HepG2 (cell line): ENCODE measurements around the gene RPL22L1. TPM values are rescaled to one million over a fixed set of nuclear protein-coding genes. Genes with fewer than 3 reads are reported as not detected.
"Not testable (repeated sequence)": the region's sequence is repeated elsewhere in the genome, so short reads cannot be mapped to it uniquely, and the experiment has no call there.

Source experiments
- ATAC-seq: fragments of 200-7000 bp; cut with Tn5 transposase; 3 replicates; pipeline ENCODE4 v1.9.1; 2020; ENCODE audit warnings: mild to moderate bottlenecking, moderate library complexity
- BruUV-seq: library from RNA; stranded (reverse); fragments of 400-500 nt; replicated peaks from 2 replicates; lab custom pipeline; 2021; lab: Mats Ljungman, UMichigan
- CTCF ChIA-PET: fragments of 300-600 bp; formaldehyde crosslinking; extraction: SDS; loops from one replicate; lab custom pipeline; 2021; ENCODE audit warnings: low total read pairs, inconsistent platforms, low intra/inter-chr PET ratio; lab: Yijun Ruan, JAX
- POLR2A ChIA-PET: fragments of 350-600 bp; sonication (Branson Sonifier 250); formaldehyde crosslinking; loops from one replicate; lab custom pipeline; 2020; ENCODE audit warnings: antibody characterized with exemption, inconsistent platforms; lab: Yijun Ruan, JAX
- DNase-seq: peaks from one replicate; pipeline ENCODE4 v3.0.0-alpha.2; 2015; ENCODE audit warnings: low spot score
- FAIRE-seq: peaks from 3 replicates; lab custom pipeline; 2011; peaks lifted over from hg19 to GRCh38; lab: Jason Lieb, UNC
- H2AFZ ChIP-seq: one replicate; pipeline ENCODE4 v1.6.1; 2011; ENCODE audit warnings: low read length, inconsistent platforms
- H3K27ac ChIP-seq: fragments of 300-600 bp; 3 replicates; pipeline ENCODE4 v1.8.0; 2011; ENCODE audit warnings: mixed run types, mild to moderate bottlenecking, mixed read lengths, low read length, inconsistent platforms; ENCODE audit not compliant: insufficient read depth; ENCODE audit errors: extremely low read length
- H3K27me3 ChIP-seq, 2 experiments: fragments of 200-600 bp in 1 of 2; 2 replicates in 1 of 2; 3 replicates in 1 of 2; pipeline versions ENCODE4 v1.6.0 to v1.8.0; 2011; ENCODE audit warnings: low read length in 2 of 2, mild to moderate bottlenecking in 2 of 2, moderate library complexity in 2 of 2, inconsistent platforms in 1 of 2; ENCODE audit not compliant: insufficient read depth in 2 of 2, control insufficient read depth in 1 of 2
- H3K36me3 ChIP-seq, 2 experiments: fragments of 200-600 bp in 1 of 2; replicated peaks in 1 of 2; 2 replicates in 1 of 2; 3 replicates in 1 of 2; pipeline versions ENCODE4 v1.5.1 to v1.8.0; 2011; ENCODE audit warnings: low read length in 2 of 2, inconsistent platforms in 1 of 2; ENCODE audit not compliant: insufficient read depth in 2 of 2, control insufficient read depth in 1 of 2
- H3K4me1 ChIP-seq: 2 replicates; pipeline ENCODE4 v1.5.1; 2012; ENCODE audit warnings: low read length, inconsistent platforms; ENCODE audit not compliant: insufficient read depth
- H3K4me2 ChIP-seq: 2 replicates; pipeline ENCODE4 v1.6.0; 2011; ENCODE audit warnings: low read depth, low read length, inconsistent platforms
- H3K4me3 ChIP-seq, 3 experiments: fragments of 200-600 bp in 1 of 3; sonication (generic), shearing (Covaris generic) in 1 of 3; replicated peaks in 1 of 3; 2 replicates each; pipeline ENCODE4 v1.5.1; 2011 to 2016; ENCODE audit warnings: low read length in 3 of 3, inconsistent platforms in 2 of 3, low read depth in 2 of 3, mild to moderate bottlenecking in 2 of 3, control low read depth in 1 of 3, mixed read lengths in 1 of 3; ENCODE audit not compliant: insufficient read depth in 1 of 3
- H3K79me2 ChIP-seq: one replicate; pipeline ENCODE4 v1.6.1; 2011; ENCODE audit warnings: low read length, inconsistent platforms; ENCODE audit not compliant: insufficient read depth
- H3K9ac ChIP-seq: 2 replicates; pipeline ENCODE4 v1.6.0; 2011; ENCODE audit warnings: mild to moderate bottlenecking, low read depth, low read length, inconsistent platforms; ENCODE audit not compliant: insufficient read depth
- H3K9me3 ChIP-seq: 2 replicates; pipeline ENCODE4 v1.5.1; 2012; ENCODE audit warnings: mild to moderate bottlenecking, low read length
- H4K20me1 ChIP-seq: 2 replicates; pipeline ENCODE4 v1.6.0; 2011; ENCODE audit warnings: inconsistent platforms, mild to moderate bottlenecking, low read length, moderate library complexity; ENCODE audit not compliant: insufficient read depth
- DR1 ChIP-seq: sonication (generic); formaldehyde crosslinking; IDR thresholded peaks from 2 replicates; pipeline ENCODE4 v1.8.0; 2021; ENCODE audit warnings: mild to moderate bottlenecking, missing genetic modification reagents, inconsistent platforms
- RAD21 ChIP-seq: fragments of 450-650 bp; formaldehyde crosslinking; IDR thresholded peaks from 2 replicates; pipeline ENCODE4 v1.5.0; 2020; ENCODE audit warnings: mild to moderate bottlenecking
- RFX5 ChIP-seq: IDR thresholded peaks from 2 replicates; pipeline ENCODE4 v1.6.1; 2011; ENCODE audit warnings: low read depth, low read length, improper control_type of control experiment
- ZNF891 ChIP-seq: sonication (generic); formaldehyde crosslinking; IDR thresholded peaks from 2 replicates; pipeline ENCODE4 v1.5.0; 2020; ENCODE audit warnings: mild to moderate bottlenecking, missing genetic modification reagents
- WGBS: methylation state at CpG from one replicate; pipeline ENCODE4 v1.1.6; 2017; ENCODE audit warnings: low lambda C conversion rate; 5-methylcytosine and 5-hydroxymethylcytosine counted together
- in situ Hi-C: cut with HindIII; loops from 2 replicates; pipeline ENCODE4 v1.10.0; 2017; ENCODE audit warnings: low pct_unique_long_range_greater_than_20kb; ENCODE audit not compliant: extremely low pct_ligation_motif_present
- intact Hi-C: fragments of 100-400 bp; cut with micrococcal nuclease; formaldehyde crosslinking; loops from one replicate; pipeline ENCODE4 v1.10.0; 2022; ENCODE audit not compliant: unreplicated experiment
- polyA plus RNA-seq, 8 experiments: library from polyadenylated mRNA; depleted of rRNA in 3 of 8; stranded (reverse) in 7 of 8; unstranded in 1 of 8; fragments of >200 nt; fragmentation: Illumina TruSeq in 4 of 8; extraction: Trizol in 4 of 8; gene quantifications; 2 replicates each; pipeline versions ENCODE4 v1.2.1 to v1.2.3, GENCODE V29; 2011 to 2016; ENCODE audit warnings: low read depth in 4 of 8, missing spikeins in 1 of 8, mixed read lengths in 1 of 8; ENCODE audit not compliant: insufficient read depth in 1 of 8
- total RNA-seq, 5 experiments: library from RNA; depleted of rRNA; stranded (reverse); fragments of >200 nt; fragmentation: Illumina TruSeq; extraction: Trizol; gene quantifications; 2 replicates each; pipeline ENCODE4 v1.2.3, GENCODE V29; 2016; ENCODE audit warnings: low read depth in 1 of 5
- TF ChIP-seq, protein P1 (sequence below): fragments of 450-650 bp; IDR thresholded peaks from 2 replicates; pipeline ENCODE4 v1.6.1; 2017
- TF ChIP-seq, protein P2 (sequence below): IDR thresholded peaks from 2 replicates; pipeline ENCODE4 v1.6.1; 2012; ENCODE audit warnings: low read length, improper control_type of control experiment

RPL22L1 gene
- total and polyA plus RNA-seq, 2 of the 13 experiments (the other 11 are each of a cell fraction or from before 2014, with no cell fraction given), result 42.7 to 152 TPM

DNA sequence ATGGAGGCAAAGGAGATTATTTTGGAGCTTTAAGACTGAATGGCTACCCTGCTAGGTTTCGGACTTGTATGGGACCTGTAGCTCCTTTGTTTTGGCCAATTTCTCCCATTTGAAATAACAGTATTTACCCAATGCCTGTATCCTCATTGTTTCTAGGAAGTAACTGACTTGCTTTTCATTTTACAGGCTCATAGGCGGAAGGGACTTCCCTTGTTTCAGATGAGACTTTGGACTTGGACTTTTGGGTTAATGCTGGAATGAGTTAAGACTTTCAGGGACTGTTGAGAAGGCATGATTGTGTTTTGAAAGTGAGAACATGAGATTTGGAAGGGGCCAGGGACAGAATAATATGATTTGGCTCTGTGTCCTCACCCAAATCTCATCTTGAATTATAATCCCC lies 28.0 kb upstream of the RPL22L1 start (continued):
- TF ChIP-seq, protein P1, sequence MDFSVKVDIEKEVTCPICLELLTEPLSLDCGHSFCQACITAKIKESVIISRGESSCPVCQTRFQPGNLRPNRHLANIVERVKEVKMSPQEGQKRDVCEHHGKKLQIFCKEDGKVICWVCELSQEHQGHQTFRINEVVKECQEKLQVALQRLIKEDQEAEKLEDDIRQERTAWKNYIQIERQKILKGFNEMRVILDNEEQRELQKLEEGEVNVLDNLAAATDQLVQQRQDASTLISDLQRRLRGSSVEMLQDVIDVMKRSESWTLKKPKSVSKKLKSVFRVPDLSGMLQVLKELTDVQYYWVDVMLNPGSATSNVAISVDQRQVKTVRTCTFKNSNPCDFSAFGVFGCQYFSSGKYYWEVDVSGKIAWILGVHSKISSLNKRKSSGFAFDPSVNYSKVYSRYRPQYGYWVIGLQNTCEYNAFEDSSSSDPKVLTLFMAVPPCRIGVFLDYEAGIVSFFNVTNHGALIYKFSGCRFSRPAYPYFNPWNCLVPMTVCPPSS, result no peak
- TF ChIP-seq DR1 (no peak), RAD21 (no peak), RFX5 (no peak), ZNF891 (no peak)
- TF ChIP-seq, protein P2, sequence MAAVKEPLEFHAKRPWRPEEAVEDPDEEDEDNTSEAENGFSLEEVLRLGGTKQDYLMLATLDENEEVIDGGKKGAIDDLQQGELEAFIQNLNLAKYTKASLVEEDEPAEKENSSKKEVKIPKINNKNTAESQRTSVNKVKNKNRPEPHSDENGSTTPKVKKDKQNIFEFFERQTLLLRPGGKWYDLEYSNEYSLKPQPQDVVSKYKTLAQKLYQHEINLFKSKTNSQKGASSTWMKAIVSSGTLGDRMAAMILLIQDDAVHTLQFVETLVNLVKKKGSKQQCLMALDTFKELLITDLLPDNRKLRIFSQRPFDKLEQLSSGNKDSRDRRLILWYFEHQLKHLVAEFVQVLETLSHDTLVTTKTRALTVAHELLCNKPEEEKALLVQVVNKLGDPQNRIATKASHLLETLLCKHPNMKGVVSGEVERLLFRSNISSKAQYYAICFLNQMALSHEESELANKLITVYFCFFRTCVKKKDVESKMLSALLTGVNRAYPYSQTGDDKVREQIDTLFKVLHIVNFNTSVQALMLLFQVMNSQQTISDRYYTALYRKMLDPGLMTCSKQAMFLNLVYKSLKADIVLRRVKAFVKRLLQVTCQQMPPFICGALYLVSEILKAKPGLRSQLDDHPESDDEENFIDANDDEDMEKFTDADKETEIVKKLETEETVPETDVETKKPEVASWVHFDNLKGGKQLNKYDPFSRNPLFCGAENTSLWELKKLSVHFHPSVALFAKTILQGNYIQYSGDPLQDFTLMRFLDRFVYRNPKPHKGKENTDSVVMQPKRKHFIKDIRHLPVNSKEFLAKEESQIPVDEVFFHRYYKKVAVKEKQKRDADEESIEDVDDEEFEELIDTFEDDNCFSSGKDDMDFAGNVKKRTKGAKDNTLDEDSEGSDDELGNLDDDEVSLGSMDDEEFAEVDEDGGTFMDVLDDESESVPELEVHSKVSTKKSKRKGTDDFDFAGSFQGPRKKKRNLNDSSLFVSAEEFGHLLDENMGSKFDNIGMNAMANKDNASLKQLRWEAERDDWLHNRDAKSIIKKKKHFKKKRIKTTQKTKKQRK, result no peak
- TF ChIP-seq, all 625 proteins: peak for 0

DNA sequence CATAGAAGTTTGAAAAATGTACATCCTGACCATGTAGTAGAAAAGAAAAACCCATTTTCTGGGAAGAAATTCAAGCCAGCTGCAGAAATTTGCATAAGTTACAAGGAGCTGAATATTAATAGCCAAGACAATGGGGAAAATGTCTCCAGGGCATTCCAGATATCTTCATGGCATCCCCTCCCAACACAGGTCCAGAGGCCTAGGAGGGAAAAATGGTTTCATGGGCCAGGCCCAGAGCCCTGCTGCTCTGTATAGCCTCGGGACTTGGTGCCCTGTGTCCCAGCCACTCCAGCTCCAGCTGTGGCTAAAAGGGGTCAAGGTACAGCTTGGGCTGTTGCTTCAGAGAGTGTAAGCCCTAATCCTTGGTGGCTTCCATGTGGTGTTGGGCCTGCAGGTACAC lies 27.2 kb upstream of the RPL22L1 start:
- BruUV-seq, H3K4me2 ChIP-seq, DNase-seq, intact Hi-C loops, H3K27ac ChIP-seq, POLR2A ChIA-PET, H3K4me1 ChIP-seq, CTCF ChIA-PET, H2AFZ ChIP-seq, H3K9me3 ChIP-seq, H3K79me2 ChIP-seq, H3K27me3 ChIP-seq, H3K4me3 ChIP-seq, H3K9ac ChIP-seq, ATAC-seq, H4K20me1 ChIP-seq, FAIRE-seq, in situ Hi-C loops, H3K36me3 ChIP-seq: not testable (repeated sequence)
- no CpG with 5 or more reads among the region's 1 CpG for WGBS
